ENCODE data around the gene RAPGEF5.

The RAPGEF5 gene

GRCh38 chr7:22302951-22303423, 54.0 kb downstream of the RAPGEF5 start:
- DNase-seq, result no peak

DNA sequence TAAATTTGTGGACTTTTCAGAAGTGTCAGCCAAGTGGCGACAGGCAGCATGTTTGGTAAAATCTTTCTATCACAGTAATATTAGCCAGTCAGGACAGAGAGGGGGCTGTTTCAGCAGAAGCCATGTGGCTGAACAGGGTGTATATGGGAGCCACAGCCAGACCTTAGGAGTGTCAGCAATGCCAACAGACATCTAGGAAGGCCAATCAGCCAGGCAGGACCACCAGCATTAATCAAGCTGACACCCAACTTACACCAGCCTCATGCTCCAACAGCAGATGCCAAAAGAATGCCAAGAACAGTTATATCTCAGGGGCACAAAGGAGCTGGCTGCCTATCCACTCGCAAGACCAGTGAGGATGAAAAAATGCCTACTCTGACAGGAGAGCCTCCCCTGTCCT, 54.8 kb downstream of the RAPGEF5 start:
- no peak for DNase-seq

GRCh38 chr7:22301790-22302189, 55.2 kb downstream of the RAPGEF5 start:
- DNase-seq, result no peak

DNA sequence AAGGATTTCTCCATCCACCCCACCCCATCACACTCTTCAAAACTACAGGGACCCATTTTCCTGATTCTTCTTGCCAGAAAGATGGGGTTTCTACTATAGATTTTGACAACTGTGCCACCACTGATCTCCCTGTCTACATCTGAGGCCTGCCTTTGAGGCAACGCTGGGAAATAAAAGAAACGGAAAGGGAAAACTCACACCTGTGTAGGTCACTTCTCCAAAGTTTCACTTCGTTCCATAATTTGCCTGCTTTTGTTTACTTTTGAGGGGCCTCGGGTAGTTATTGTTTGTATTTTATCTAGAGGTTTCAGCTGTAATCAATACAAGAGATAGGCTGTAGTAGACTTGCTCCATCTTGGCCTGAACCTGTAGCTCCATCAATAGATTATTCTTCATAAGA, 56.1 kb downstream of the RAPGEF5 start:
- no peak for DNase-seq

- no peak for DNase-seq
These were observed 60.0 kb downstream of the RAPGEF5 start for GRCh38 chr7:22296916-22297315.

DNA sequence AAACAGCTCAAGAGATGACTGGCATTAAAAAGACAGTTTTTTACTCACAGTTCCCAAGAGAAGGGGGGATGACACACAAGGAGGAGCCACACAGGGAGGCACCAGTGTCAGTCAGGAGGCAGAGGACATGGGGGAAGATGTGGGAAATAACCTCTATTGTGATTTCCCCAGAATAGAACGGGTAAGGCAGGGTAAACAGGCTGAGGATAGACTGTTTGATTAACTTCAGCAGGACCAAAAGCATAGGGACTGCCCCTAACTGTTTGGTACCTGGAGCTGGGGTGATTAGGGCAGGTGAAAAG, 60.7 kb downstream of the RAPGEF5 start:
- no peak for DNase-seq

- no peak for DNase-seq
These were observed 61.3 kb downstream of the RAPGEF5 start for GRCh38 chr7:22295402-22296264.

- no peak for DNase-seq
These were observed 64.4 kb downstream of the RAPGEF5 start for GRCh38 chr7:22292531-22292930.

- no peak for DNase-seq
These were observed 65.0 kb downstream of the RAPGEF5 start for GRCh38 chr7:22291977-22292376.

DNA sequence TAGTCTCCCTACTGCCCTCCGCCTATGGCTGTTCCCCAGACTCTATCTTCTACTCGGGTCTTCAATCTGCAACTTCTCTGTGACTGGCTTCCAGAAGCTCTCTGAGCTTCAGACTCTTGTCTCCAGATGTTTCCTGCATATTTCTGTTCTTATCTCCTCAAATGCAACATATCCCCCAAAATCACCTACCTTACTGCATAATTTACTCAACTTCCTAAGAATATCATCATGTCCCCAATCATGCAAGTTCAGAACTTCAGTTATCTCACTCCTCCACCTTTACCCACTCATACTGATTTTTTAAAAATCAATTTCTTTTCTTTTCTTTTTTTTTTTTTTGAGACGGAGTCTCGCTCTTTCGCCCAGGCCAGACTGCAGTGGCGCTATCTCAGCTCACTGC, 68.8 kb downstream of the RAPGEF5 start:
- DNase-seq, result no peak

- DNase-seq, result no peak
These were observed 69.5 kb downstream of the RAPGEF5 start for GRCh38 chr7:22287412-22287811.

DNA sequence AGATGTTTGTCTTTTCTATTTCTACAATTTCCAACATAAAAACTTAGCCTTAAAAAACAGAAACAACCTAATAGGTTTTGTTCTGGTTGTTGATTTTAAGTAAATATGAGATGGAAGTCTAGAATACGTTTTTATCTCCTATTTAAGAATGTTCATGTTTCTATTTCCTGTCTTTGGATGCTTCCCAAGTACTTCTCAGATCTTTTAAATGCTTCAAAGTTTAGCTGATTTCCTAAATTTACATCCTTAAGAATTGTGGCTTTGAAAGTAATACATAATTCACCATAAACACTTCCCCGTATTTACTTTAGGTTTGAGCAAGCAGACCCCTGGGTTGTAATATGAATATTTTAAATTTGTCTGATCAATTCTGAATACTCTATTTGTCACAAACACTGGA, 70.5 kb downstream of the RAPGEF5 start:
- DNase-seq, result no peak

GRCh38 chr7:22281481-22281880, 75.5 kb downstream of the RAPGEF5 start:
- no peak for DNase-seq

DNA sequence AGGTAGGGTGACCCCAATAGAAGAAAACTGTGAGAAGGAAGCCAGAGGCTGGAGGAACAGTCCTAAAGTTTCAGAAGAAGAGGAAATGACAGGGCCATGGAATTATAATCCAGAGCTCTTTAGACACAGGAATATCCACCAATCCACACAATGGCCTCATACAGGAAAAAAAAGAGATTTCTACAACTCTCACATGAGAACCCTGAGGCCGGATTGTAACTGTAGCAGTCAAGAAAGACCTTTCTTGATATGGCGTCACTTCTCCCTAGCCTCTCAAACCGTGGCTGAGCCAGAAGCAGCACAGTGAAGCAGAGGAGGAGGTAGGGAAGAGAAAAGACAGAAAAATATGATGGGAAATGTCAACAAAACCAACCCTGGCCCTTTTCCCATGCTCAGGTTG, 76.9 kb downstream of the RAPGEF5 start:
- no peak for DNase-seq

GRCh38 chr7:22278660-22279059, 78.3 kb downstream of the RAPGEF5 start:
- no peak for DNase-seq

DNA sequence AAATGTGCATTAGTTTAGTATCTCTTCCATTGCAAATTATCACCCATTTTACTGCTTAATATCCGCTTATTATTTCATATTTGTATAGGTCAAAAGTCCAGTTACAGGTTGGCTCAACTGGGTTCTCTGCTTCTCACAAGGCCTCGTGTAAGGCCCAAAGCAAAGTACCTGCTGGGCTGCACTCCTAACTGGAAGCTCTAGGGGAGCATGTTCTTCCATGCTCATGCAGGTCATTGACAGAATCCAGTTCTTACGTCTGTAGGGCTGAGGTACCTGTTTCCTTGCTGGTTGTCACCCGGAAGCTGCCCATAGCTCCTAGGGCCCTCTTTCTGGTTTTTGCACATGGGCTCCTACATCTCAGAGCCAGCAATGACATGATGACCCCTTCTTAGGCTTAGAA, 79.6 kb downstream of the RAPGEF5 start:
- no peak for DNase-seq

DNA sequence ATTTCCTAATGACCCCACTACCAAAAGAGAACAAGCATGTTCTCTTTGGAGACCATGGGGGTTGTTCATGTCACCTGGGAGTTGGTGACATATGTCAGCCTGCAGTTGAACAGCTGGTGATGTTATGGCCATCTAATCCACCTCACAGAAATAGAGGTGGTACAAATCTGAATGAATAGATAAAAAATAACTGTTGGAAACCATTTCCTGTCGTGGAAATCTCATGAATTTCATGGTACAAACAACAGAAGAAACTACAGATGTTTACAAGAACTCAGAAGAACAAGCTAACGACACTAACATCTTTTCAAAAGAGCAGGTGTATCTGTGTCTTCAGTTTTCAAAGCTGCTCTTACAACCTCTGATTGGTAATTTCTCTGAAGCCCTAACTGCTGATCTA, 81.3 kb downstream of the RAPGEF5 start:
- DNase-seq, result no peak

GRCh38 chr7:22271311-22271710, 85.6 kb downstream of the RAPGEF5 start:
- DNase-seq, result no peak

DNA sequence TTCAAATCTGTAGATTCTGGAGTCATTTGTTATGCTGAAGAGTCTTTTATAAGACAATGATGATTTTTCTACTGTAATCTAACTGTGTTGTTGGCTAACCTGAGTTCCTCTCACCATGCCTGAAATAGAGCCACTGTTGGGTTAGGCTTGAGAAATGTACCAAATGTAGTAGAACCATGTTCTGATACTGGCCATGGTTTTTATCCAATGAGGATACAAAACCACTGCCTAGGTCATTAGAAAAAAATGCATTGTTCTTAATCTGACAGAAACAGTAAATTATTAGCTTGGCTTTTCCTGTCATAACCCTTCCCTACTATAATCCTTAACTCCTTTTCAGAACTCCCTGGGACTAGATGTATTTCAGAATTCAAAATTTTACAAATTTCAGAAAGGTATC, 86.6 kb downstream of the RAPGEF5 start:
- no peak for DNase-seq

GRCh38 chr7:22269963-22270362, 87.0 kb downstream of the RAPGEF5 start:
- DNase-seq, result no peak

- DNase-seq, result no peak
These were observed 88.0 kb downstream of the RAPGEF5 start for GRCh38 chr7:22268884-22269421.

DNA sequence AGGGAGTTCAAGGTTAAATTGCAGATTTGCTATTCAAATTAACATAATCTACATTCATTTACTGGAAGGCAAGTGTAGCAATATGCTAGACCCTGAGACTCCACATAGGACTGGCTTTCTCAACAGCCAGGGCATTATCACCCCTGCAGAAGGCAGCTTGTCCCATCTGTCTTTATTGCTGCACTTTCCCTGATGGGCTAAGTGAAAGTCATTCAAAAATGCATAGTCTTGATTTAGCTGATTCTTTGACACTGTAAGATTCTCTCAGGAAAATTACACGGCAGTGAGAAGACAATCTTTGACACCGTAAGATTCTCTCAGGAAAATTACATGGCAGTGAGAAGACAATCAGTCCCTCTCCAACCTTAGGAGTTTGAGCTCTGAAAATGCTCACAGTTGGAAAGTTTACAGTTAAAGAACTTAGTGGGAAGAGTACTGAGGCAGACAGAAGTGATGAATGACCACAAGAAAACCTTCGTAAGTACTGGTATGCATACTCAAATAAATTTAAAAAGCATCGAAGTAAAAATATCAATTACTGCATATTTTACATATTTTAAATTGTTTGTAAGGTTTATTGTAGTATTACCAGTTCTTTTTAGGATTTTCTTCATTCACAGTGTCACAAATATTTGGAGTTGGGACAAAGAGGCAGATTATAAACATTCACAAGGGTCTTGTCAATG, 88.9 kb downstream of the RAPGEF5 start:
- no peak for DNase-seq

DNA sequence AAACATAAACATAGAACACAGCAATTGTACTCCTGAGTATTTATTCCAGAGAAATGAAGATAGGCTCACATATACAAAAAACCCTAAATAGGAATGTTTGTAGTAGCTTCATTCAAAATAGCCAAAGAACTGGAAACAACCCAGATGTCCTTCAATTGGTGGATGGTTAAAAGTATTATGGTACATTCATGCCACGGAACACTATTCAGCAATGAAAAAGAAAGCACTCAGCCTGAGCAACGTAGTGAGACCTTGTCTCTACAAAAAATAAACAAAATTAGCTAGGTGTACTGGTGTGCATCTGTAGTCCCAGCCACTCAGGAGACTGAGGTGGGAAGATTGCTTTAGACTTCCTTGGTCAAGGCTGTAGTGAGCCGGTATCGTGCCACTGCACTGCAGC, 94.4 kb downstream of the RAPGEF5 start:
- DNase-seq, result no peak

DNA sequence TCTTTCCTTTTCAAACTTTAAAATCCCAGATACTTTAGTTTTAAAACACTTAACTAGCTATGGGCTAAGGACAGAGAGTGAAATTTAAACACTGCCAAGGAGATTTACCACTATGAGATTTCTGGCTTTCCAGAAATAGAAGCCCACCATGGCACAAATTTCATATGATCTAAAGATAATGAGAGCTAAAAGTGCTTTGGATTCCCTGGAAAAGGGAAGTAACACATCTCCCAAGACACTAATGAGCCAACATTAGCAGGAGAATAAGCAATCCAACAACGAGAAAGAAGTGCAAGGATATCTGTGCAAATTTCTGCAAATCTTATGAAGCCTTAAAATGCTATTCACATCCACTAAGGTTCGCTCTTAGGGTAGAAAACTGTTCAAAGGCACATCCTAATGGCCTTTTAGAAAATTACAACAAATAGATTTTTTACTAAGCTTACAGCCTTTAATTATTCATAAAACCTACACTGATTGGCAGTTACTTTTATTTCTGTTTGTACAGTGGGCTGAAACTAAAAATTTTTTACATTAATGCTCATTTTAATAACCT, 100.3 kb downstream of the RAPGEF5 start:
- DNase-seq, result no peak

Measured in activated CD4-positive, alpha-beta T cell treated with anti-CD3 and anti-CD28 coated beads for 1 hour (primary cell).